GM12878 (cell line): ENCODE data around the gene CTNNAL1. TPM values are rescaled to one million over a fixed set of nuclear protein-coding genes. Genes with fewer than 3 reads are reported as not detected.

Experiments used
- ATAC-seq: fragments of 200-7000 bp; cut with Tn5 transposase; 3 replicates; pipeline ENCODE4 v1.9.1; 2020; ENCODE audit warnings: mild to moderate bottlenecking, moderate library complexity
- BruUV-seq: library from RNA; stranded (reverse); fragments of 400-500 nt; replicated peaks from 2 replicates; lab custom pipeline; 2021; lab: Mats Ljungman, UMichigan
- CTCF ChIA-PET: fragments of 300-600 bp; sonication (Branson Sonifier 250); formaldehyde crosslinking; extraction: SDS; loops from one replicate; lab custom pipeline; 2021; ENCODE audit warnings: inconsistent platforms; lab: Yijun Ruan, JAX
- POLR2A ChIA-PET: fragments of 350-600 bp; formaldehyde crosslinking; extraction: SDS; loops from one replicate; lab custom pipeline; 2021; ENCODE audit warnings: inconsistent platforms; lab: Charles Lee
- RAD21 ChIA-PET: fragments of 300-600 bp; sonication (Branson Sonifier 250); formaldehyde crosslinking; loops from one replicate; lab custom pipeline; 2023; ENCODE audit warnings: antibody characterized with exemption; ENCODE audit not compliant: unreplicated experiment; lab: Charles Lee
- SMC1A ChIA-PET: fragments of 300-600 bp; sonication (Branson Sonifier 250); formaldehyde crosslinking; loops from one replicate; lab custom pipeline; 2023; ENCODE audit not compliant: unreplicated experiment, uncharacterized antibody; lab: Charles Lee
- DNase-seq: peaks from one replicate; pipeline ENCODE4 v3.0.0-alpha.2; 2011; ENCODE audit warnings: low read depth, low spot score
- FAIRE-seq: peaks from 3 replicates; lab custom pipeline; 2011; peaks lifted over from hg19 to GRCh38; lab: Jason Lieb, UNC
- H2AFZ ChIP-seq: 2 replicates; pipeline ENCODE4 v1.6.0; 2011; ENCODE audit warnings: low read depth, low read length, control low read depth; ENCODE audit not compliant: control insufficient read depth
- H3K27ac ChIP-seq: 2 replicates; pipeline ENCODE4 v1.5.1; 2011; ENCODE audit warnings: control low read depth; ENCODE audit not compliant: control insufficient read depth, insufficient read depth
- H3K27me3 ChIP-seq, 2 experiments: replicated peaks in 1 of 2; 2 replicates each; pipeline versions ENCODE4 v1.6.0 to v1.6.1; 2011; ENCODE audit warnings: low read length in 1 of 2; ENCODE audit not compliant: control insufficient read depth in 2 of 2, insufficient read depth in 2 of 2
- H3K36me3 ChIP-seq, 2 experiments: 2 replicates each; pipeline ENCODE4 v1.5.1; 2011; ENCODE audit warnings: low read length in 1 of 2; ENCODE audit not compliant: control insufficient read depth in 2 of 2, insufficient read depth in 2 of 2
- H3K4me1 ChIP-seq: 2 replicates; pipeline ENCODE4 v1.6.1; 2011; ENCODE audit warnings: mild to moderate bottlenecking, low read length, moderate library complexity, mixed read lengths; ENCODE audit not compliant: control insufficient read depth, insufficient read depth
- H3K4me2 ChIP-seq: 2 replicates; pipeline ENCODE4 v1.6.0; 2011; ENCODE audit warnings: control low read depth; ENCODE audit not compliant: control insufficient read depth, insufficient read depth
- H3K4me3 ChIP-seq: fragments of 200-600 bp; sonication (generic); 2 replicates; pipeline ENCODE4 v1.5.1; 2016
- H3K79me2 ChIP-seq: 2 replicates; pipeline ENCODE4 v1.6.0; 2011; ENCODE audit warnings: low read length; ENCODE audit not compliant: control insufficient read depth, insufficient read depth
- H3K9ac ChIP-seq: 2 replicates; pipeline ENCODE4 v1.8.0; 2011; ENCODE audit warnings: low read length, control low read depth, mixed read lengths; ENCODE audit not compliant: control insufficient read depth, insufficient read depth
- H3K9me3 ChIP-seq: replicated peaks from 3 replicates; pipeline ENCODE4 v1.5.1; 2011; ENCODE audit warnings: mild to moderate bottlenecking, low read length; ENCODE audit not compliant: control insufficient read depth, insufficient read depth
- H4K20me1 ChIP-seq: 2 replicates; pipeline ENCODE4 v1.6.0; 2011; ENCODE audit not compliant: control insufficient read depth, insufficient read depth
- EZH2 ChIP-seq: IDR thresholded peaks from 2 replicates; pipeline ENCODE4 v1.6.1; 2012; ENCODE audit warnings: low read depth, mild to moderate bottlenecking, control low read depth, inconsistent platforms, low read length, borderline replicate concordance; ENCODE audit not compliant: control insufficient read depth
- FOXM1 ChIP-seq: IDR thresholded peaks from 2 replicates; pipeline ENCODE4 v1.6.1; 2012; ENCODE audit warnings: low read depth, mild to moderate bottlenecking, inconsistent platforms, low read length, moderate library complexity
- MEF2B ChIP-seq: fragments of 450-650 bp; IDR thresholded peaks from 2 replicates; pipeline ENCODE4 v1.6.1; 2018; ENCODE audit warnings: mild to moderate bottlenecking, moderate library complexity; ENCODE audit not compliant: partially characterized antibody, poor library complexity, severe bottlenecking
- NFIC ChIP-seq: IDR thresholded peaks from 2 replicates; pipeline ENCODE4 v1.6.1; 2012; ENCODE audit warnings: low read depth, mild to moderate bottlenecking, inconsistent platforms, low read length, moderate library complexity
- NFXL1 ChIP-seq: fragments of 450-650 bp; IDR thresholded peaks from 2 replicates; pipeline ENCODE4 v1.6.1; 2017; ENCODE audit warnings: antibody characterized with exemption, mild to moderate bottlenecking, borderline replicate concordance
- NR2C1 ChIP-seq: fragments of 450-650 bp; IDR thresholded peaks from 2 replicates; pipeline ENCODE4 v1.6.1; 2017; ENCODE audit warnings: antibody characterized with exemption, mild to moderate bottlenecking, moderate library complexity
- PAX5 ChIP-seq: IDR thresholded peaks from 2 replicates; pipeline ENCODE4 v1.6.1; 2011; ENCODE audit warnings: low read depth, low read length, borderline replicate concordance
- RB1 ChIP-seq: fragments of 450-650 bp; formaldehyde crosslinking; IDR thresholded peaks from 2 replicates; pipeline ENCODE4 v1.6.1; 2017; ENCODE audit warnings: mild to moderate bottlenecking, borderline replicate concordance
- RUNX3 ChIP-seq: IDR thresholded peaks from 2 replicates; pipeline ENCODE4 v1.6.1; 2012; ENCODE audit warnings: low read length, inconsistent platforms
- SRF ChIP-seq, 2 experiments: IDR thresholded peaks; 2 replicates each; pipeline ENCODE4 v1.6.1; 2011; ENCODE audit warnings: low read depth in 2 of 2, low read length in 2 of 2, mild to moderate bottlenecking in 1 of 2, moderate library complexity in 1 of 2
- in situ Hi-C: fragments of 300-500 bp; cut with MboI; formaldehyde crosslinking; loops from 9 replicates; pipeline ENCODE4 v1.14.3; 2018; ENCODE audit warnings: mixed read lengths
- intact Hi-C: fragments of 100-400 bp; cut with micrococcal nuclease; formaldehyde crosslinking; loops from one replicate; pipeline ENCODE4 v1.14.2; 2022; ENCODE audit not compliant: unreplicated experiment
- polyA plus RNA-seq, 11 experiments: library from polyadenylated mRNA; depleted of rRNA in 4 of 11; unstranded in 6 of 11; stranded (reverse) in 5 of 11; fragments of >200 nt; fragmentation: Nextera tagmentation in 4 of 11; fragmentation: Illumina TruSeq in 1 of 11; extraction: Ambion mirVana in 4 of 11; extraction: Trizol in 1 of 11; gene quantifications; 1 replicate in 1 of 11; 2 replicates in 10 of 11; pipeline versions ENCODE4 v1.2.1 to v1.2.3, GENCODE V29; 2011 to 2016; ENCODE audit warnings: inconsistent platforms in 2 of 11, missing spikeins in 2 of 11, low read depth in 1 of 11
- total RNA-seq, 4 experiments: library from RNA; depleted of rRNA in 3 of 4; stranded (reverse); fragments of >200 nt in 3 of 4; fragmentation: Illumina TruSeq in 1 of 4; extraction: Trizol in 1 of 4; gene quantifications; 2 replicates each; pipeline versions ENCODE4 v1.2.1 to v1.2.3, GENCODE V29; 2013 to 2021
- TF ChIP-seq, protein P1 (sequence below): fragments of 450-650 bp; formaldehyde crosslinking; IDR thresholded peaks from 2 replicates; pipeline ENCODE4 v1.4.0; 2022; ENCODE audit warnings: mild to moderate bottlenecking, moderate library complexity
- TF ChIP-seq, protein P2 (sequence below): fragments of 450-650 bp; IDR thresholded peaks from 2 replicates; pipeline ENCODE4 v1.6.1; 2017; ENCODE audit warnings: antibody characterized with exemption, mild to moderate bottlenecking, moderate library complexity

The CTNNAL1 gene
- total and polyA plus RNA-seq, 10 of the 15 experiments (the other 5 are each of a cell fraction or from before 2014, with no cell fraction given), result 16.3 to 82.5 (median 45.2) TPM

GRCh38 chr9:109026306-109026705 lies 13.0 kb upstream of the CTNNAL1 start (continued):
- TF ChIP-seq, protein P1, sequence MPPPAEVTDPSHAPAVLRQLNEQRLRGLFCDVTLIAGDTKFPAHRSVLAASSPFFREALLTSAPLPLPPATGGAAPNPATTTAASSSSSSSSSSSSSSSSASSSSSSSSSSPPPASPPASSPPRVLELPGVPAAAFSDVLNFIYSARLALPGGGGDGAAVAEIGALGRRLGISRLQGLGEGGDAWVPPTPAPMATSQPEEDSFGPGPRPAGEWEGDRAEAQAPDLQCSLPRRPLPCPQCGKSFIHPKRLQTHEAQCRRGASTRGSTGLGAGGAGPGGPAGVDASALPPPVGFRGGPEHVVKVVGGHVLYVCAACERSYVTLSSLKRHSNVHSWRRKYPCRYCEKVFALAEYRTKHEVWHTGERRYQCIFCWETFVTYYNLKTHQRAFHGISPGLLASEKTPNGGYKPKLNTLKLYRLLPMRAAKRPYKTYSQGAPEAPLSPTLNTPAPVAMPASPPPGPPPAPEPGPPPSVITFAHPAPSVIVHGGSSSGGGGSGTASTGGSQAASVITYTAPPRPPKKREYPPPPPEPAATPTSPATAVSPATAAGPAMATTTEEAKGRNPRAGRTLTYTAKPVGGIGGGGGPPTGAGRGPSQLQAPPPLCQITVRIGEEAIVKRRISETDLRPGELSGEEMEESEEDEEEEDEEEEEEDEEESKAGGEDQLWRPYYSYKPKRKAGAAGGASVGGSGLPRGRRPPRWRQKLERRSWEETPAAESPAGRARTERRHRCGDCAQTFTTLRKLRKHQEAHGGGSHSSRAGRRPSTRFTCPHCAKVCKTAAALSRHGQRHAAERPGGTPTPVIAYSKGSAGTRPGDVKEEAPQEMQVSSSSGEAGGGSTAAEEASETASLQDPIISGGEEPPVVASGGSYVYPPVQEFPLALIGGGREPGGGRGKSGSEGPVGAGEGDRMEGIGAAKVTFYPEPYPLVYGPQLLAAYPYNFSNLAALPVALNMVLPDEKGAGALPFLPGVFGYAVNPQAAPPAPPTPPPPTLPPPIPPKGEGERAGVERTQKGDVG, result no peak
- TF ChIP-seq PAX5, result no peak
- TF ChIP-seq, protein P2, sequence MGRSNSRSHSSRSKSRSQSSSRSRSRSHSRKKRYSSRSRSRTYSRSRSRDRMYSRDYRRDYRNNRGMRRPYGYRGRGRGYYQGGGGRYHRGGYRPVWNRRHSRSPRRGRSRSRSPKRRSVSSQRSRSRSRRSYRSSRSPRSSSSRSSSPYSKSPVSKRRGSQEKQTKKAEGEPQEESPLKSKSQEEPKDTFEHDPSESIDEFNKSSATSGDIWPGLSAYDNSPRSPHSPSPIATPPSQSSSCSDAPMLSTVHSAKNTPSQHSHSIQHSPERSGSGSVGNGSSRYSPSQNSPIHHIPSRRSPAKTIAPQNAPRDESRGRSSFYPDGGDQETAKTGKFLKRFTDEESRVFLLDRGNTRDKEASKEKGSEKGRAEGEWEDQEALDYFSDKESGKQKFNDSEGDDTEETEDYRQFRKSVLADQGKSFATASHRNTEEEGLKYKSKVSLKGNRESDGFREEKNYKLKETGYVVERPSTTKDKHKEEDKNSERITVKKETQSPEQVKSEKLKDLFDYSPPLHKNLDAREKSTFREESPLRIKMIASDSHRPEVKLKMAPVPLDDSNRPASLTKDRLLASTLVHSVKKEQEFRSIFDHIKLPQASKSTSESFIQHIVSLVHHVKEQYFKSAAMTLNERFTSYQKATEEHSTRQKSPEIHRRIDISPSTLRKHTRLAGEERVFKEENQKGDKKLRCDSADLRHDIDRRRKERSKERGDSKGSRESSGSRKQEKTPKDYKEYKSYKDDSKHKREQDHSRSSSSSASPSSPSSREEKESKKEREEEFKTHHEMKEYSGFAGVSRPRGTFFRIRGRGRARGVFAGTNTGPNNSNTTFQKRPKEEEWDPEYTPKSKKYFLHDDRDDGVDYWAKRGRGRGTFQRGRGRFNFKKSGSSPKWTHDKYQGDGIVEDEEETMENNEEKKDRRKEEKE, result no peak

- in situ Hi-C loops (no loop called here), intact Hi-C loops (no loop called here)
- ChIA-PET POLR2A (no interaction called here), CTCF (no interaction called here), SMC1A (no interaction called here), RAD21 (no interaction called here)
- no peak overlapping the region for H3K9ac ChIP-seq
- no peak overlapping the region for H3K4me2 ChIP-seq
- H3K27me3 ChIP-seq, result no peaks in the 10 kb centered on the region
- DNase-seq (no peak), ATAC-seq (no peak), FAIRE-seq (no peak)
- no peaks in the 10 kb centered on the region for H3K79me2 ChIP-seq
- no peaks in the 10 kb centered on the region for H4K20me1 ChIP-seq
- H3K36me3 ChIP-seq, result peaks cover 0 to 2% of the 10 kb centered on the region in 2 experiments; a peak in 2 of 4 replicates
- no peak overlapping the region for H2AFZ ChIP-seq
- no peak overlapping the region for H3K27ac ChIP-seq
- H3K4me3 ChIP-seq, result no peak overlapping the region
- peaks cover 3% of the 10 kb centered on the region for H3K4me1 ChIP-seq
- BruUV-seq, result no TSS peak
- H3K9me3 ChIP-seq, result no peaks in the 10 kb centered on the region
- TF ChIP-seq MEF2B (no peak), FOXM1 (no peak), NFIC (no peak), SRF (IDR thresholded peaks at IDR 0.05; ENCODE audit: low read depth in 2 of 2, low read length in 2 of 2) (no peak), NFXL1 (no peak), RUNX3 (no peak), PAX5 (no peak), NR2C1 (no peak), EZH2 (no peak), RB1 (no peak)
- TF ChIP-seq, protein P1, result no peak
Measured at GRCh38 chr9:109022873-109023272, 9.6 kb upstream of the CTNNAL1 start.
